ENCODE data around the gene EI24. TPM values are rescaled to one million over a fixed set of nuclear protein-coding genes. Genes with fewer than 3 reads are reported as not detected.

The EI24 gene
- total and polyA plus RNA-seq, 2 experiments from 2014 or later, result 132 to 174 TPM

- no peaks in the 10 kb centered on the region for H3K9me2 ChIP-seq (ENCODE audit: insufficient read depth)
- no peak overlapping the region for H2AFZ ChIP-seq
- no peak overlapping the region for H3K27ac ChIP-seq (ENCODE audit: low read depth)
- peaks cover 7% of the 10 kb centered on the region for H3K27me3 Mint-ChIP-seq (ENCODE audit: insufficient read depth, low read depth, poor library complexity)
- peaks cover 49% of the 10 kb centered on the region for H3K79me2 ChIP-seq (replicated peaks; ENCODE audit: insufficient read depth)
- no peak for ATAC-seq
- peaks cover 53% of the 10 kb centered on the region; the same call in 2 of the 3 replicates for H3K36me3 Mint-ChIP-seq (ENCODE audit: low read depth)
- H3K9me3 Mint-ChIP-seq, result no peaks in the 10 kb centered on the region
- H3K27me3 ChIP-seq (ENCODE audit: insufficient read depth), result no peaks in the 10 kb centered on the region
- peaks cover 5% of the 10 kb centered on the region; the same call in 1 of the 2 replicates for H4K20me1 ChIP-seq (replicated peaks; ENCODE audit: insufficient read depth)
- H3K27ac Mint-ChIP-seq, result peak overlapping the region; percentile 98
- H3K4me1 ChIP-seq (ENCODE audit: insufficient read depth), result peaks cover 10% of the 10 kb centered on the region; the same call in 1 of the 2 replicates
- H3K4me1 Mint-ChIP-seq, result peaks cover 13% of the 10 kb centered on the region
- H3K4me3 ChIP-seq, result peak overlapping the region; percentile 58
- DNase-seq (ENCODE audit: low spot score), result no peak
- H3K4me3 Mint-ChIP-seq, result peak overlapping the region; percentile 93
- peaks cover 22% of the 10 kb centered on the region; the same call in 1 of the 2 replicates for H3K36me3 ChIP-seq (ENCODE audit: insufficient read depth)
- TF ChIP-seq EZH2 (IDR thresholded peaks at IDR 0.05; ENCODE audit: low read depth, unreplicated experiment) (no peak), ZNF331 (CRISPR knock-in tag; IDR thresholded peaks at IDR 0.05; ENCODE audit: low read depth) (no peak), ETS1 (IDR thresholded peaks at IDR 0.05) (no peak), CTCF (conservative IDR thresholded peaks at IDR 0.05; ENCODE audit: low read depth in 2 of 2) (no peak), STAT1 (IDR thresholded peaks at IDR 0.05; ENCODE audit: unreplicated experiment) (no peak), REST (IDR thresholded peaks at IDR 0.05; ENCODE audit: unreplicated experiment) (no peak)
- H3K4me2 ChIP-seq, result peak overlapping the region; percentile 76
- peaks cover 7% of the 10 kb centered on the region; the same call in 1 of the 2 replicates for H3F3A ChIP-seq (replicated peaks; ENCODE audit: low read depth)
Measured at GRCh38 chr11:125627236-125627910, 58.1 kb downstream of the EI24 start.

Small RNA genes within 50 kb of the gene (small RNA-seq; reads per million reads assigned to genes)
- not detected for gene RNU6-1156P (ENCODE audit: low replicate concordance)

Other genes with a start within 250 kb of the EI24 start
- gene FEZ1, start 73.2 kb upstream of the EI24 start, total RNA-seq (2014; rRNA removed; shearing (Covaris generic)), result 43.5 and 55.5 TPM in 2 replicates
- gene FEZ1, start 73.2 kb upstream of the EI24 start, polyA plus RNA-seq (2016; fragmentation: Nextera tagmentation; extraction: Ambion mirVana), result 34.5 and 35.1 TPM in 2 replicates
- 156 TPM in 2 replicates for gene STT3A, start 23.4 kb downstream of the EI24 start, total RNA-seq (2014; rRNA removed; shearing (Covaris generic))
- 91.7 and 92.9 TPM in 2 replicates for gene STT3A, start 23.4 kb downstream of the EI24 start, polyA plus RNA-seq (2016; fragmentation: Nextera tagmentation; extraction: Ambion mirVana)
- gene CHEK1, start 55.7 kb downstream of the EI24 start, total RNA-seq (2014; rRNA removed; shearing (Covaris generic)), result 96.4 and 102 TPM in 2 replicates
- gene CHEK1, start 55.7 kb downstream of the EI24 start, polyA plus RNA-seq (2016; fragmentation: Nextera tagmentation; extraction: Ambion mirVana), result 90.0 and 93.1 TPM in 2 replicates
- gene ACRV1, start 111.4 kb downstream of the EI24 start, total RNA-seq (2014; rRNA removed; shearing (Covaris generic)), result not detected in 2 replicates
- 0.65 and 1.1 TPM in 2 replicates for gene ACRV1, start 111.4 kb downstream of the EI24 start, polyA plus RNA-seq (2016; fragmentation: Nextera tagmentation; extraction: Ambion mirVana)
- gene PATE1, start 176.8 kb downstream of the EI24 start, total RNA-seq (2014; rRNA removed; shearing (Covaris generic)), result not detected in 2 replicates
- gene PATE1, start 176.8 kb downstream of the EI24 start, polyA plus RNA-seq (2016; fragmentation: Nextera tagmentation; extraction: Ambion mirVana), result not detected in 2 replicates
- gene PATE2, start 209.4 kb downstream of the EI24 start, total RNA-seq (2014; rRNA removed; shearing (Covaris generic)), result not detected in 2 replicates
- 0.14 and 0.16 TPM in 2 replicates for gene PATE2, start 209.4 kb downstream of the EI24 start, polyA plus RNA-seq (2016; fragmentation: Nextera tagmentation; extraction: Ambion mirVana)
- not detected in 2 replicates for gene PATE3, start 218.7 kb downstream of the EI24 start, total RNA-seq (2014; rRNA removed; shearing (Covaris generic))
- not detected in 2 replicates for gene PATE3, start 218.7 kb downstream of the EI24 start, polyA plus RNA-seq (2016; fragmentation: Nextera tagmentation; extraction: Ambion mirVana)